ENCODE data around the gene SPATA31C1.

GRCh38 chr9:87950765-87951488 is 33.2 kb downstream of the SPATA31C1 start:
- TF ChIP-seq CTCF (IDR thresholded peaks at IDR 0.05; ENCODE audit: poor library complexity) (peak; percentile 56), EZH2 (IDR thresholded peaks at IDR 0.05; ENCODE audit: borderline replicate concordance) (no peak), EZH2phosphoT487 (IDR thresholded peaks at IDR 0.05; ENCODE audit: low read depth, severe bottlenecking, unreplicated experiment) (no peak)

Data from hepatocyte (in vitro differentiated cells).